H1 (cell line): ENCODE data around the gene PDLIM4. TPM values are rescaled to one million over a fixed set of nuclear protein-coding genes. Genes with fewer than 3 reads are reported as not detected.

Source experiments
- CTCF ChIA-PET: fragments of 300-600 bp; sonication (Branson Sonifier 250); formaldehyde crosslinking; loops from one replicate; lab custom pipeline; 2021; ENCODE audit not compliant: partially characterized antibody; lab: Charles Lee
- POLR2A ChIA-PET: fragments of 300-600 bp; sonication (Branson Sonifier 250); formaldehyde crosslinking; loops from one replicate; lab custom pipeline; 2021; ENCODE audit warnings: inconsistent platforms; ENCODE audit not compliant: partially characterized antibody; lab: Charles Lee
- DNase-seq, 2 experiments: peaks; one replicate each; pipeline versions ENCODE4 v3.0.0 to v3.0.0-alpha.2; 2010 to 2022; ENCODE audit warnings: low spot score in 2 of 2, low read depth in 1 of 2, mixed read lengths in 1 of 2
- FAIRE-seq: peaks from 2 replicates; lab custom pipeline; 2011; peaks lifted over from hg19 to GRCh38; lab: Jason Lieb, UNC
- H2AFZ ChIP-seq: 2 replicates; pipeline ENCODE4 v1.8.1; 2012; ENCODE audit warnings: low read length, inconsistent platforms
- H2AK5ac ChIP-seq: 2 replicates; pipeline ENCODE4 v1.6.1; 2013; ENCODE audit warnings: low read depth, low read length
- H2BK120ac ChIP-seq: replicated peaks from 2 replicates; pipeline ENCODE3; 2013; ENCODE audit warnings: low read depth, low read length, inconsistent platforms
- H2BK12ac ChIP-seq: 2 replicates; pipeline ENCODE4 v1.6.1; 2013; ENCODE audit warnings: low read depth, low read length
- H2BK15ac ChIP-seq: 2 replicates; pipeline ENCODE4 v1.6.1; 2013; ENCODE audit warnings: low read length
- H2BK20ac ChIP-seq: 2 replicates; pipeline ENCODE4 v1.6.1; 2013; ENCODE audit warnings: low read length
- H2BK5ac ChIP-seq: 2 replicates; pipeline ENCODE4 v1.6.1; 2013; ENCODE audit warnings: low read depth, low read length
- H3K14ac ChIP-seq: 2 replicates; pipeline ENCODE4 v1.6.1; 2013; ENCODE audit warnings: inconsistent platforms; ENCODE audit not compliant: insufficient read length
- H3K18ac ChIP-seq: 2 replicates; pipeline ENCODE4 v1.6.1; 2013; ENCODE audit warnings: low read length; ENCODE audit errors: extremely low read depth
- H3K23ac ChIP-seq: 2 replicates; pipeline ENCODE4 v1.6.1; 2013; ENCODE audit warnings: inconsistent platforms; ENCODE audit not compliant: insufficient read length
- H3K23me2 ChIP-seq: 2 replicates; pipeline ENCODE4 v1.6.1; 2013; ENCODE audit warnings: low read depth, low read length
- H3K27ac ChIP-seq: 2 replicates; pipeline ENCODE4 v1.6.1; 2011; ENCODE audit warnings: low read depth, low read length, inconsistent platforms
- H3K27me3 ChIP-seq, 4 experiments: replicated peaks in 1 of 4; 1 replicate in 1 of 4; 2 replicates in 3 of 4; pipeline versions ENCODE4 v1.6.1 to v1.8.1; 2011 to 2013; ENCODE audit warnings: low read length in 3 of 4, mild to moderate bottlenecking in 3 of 4, inconsistent platforms in 2 of 4, mixed read lengths in 2 of 4, moderate library complexity in 1 of 4; ENCODE audit not compliant: control insufficient read depth in 3 of 4, insufficient read depth in 3 of 4; ENCODE audit errors: extremely low read depth in 1 of 4
- H3K36me3 ChIP-seq, 4 experiments: 2 replicates each; pipeline versions ENCODE4 v1.6.1 to v1.8.1; 2011 to 2013; ENCODE audit warnings: mild to moderate bottlenecking in 4 of 4, low read length in 3 of 4, moderate library complexity in 2 of 4, control low read depth in 1 of 4, inconsistent platforms in 1 of 4; ENCODE audit not compliant: insufficient read depth in 4 of 4, control insufficient read depth in 2 of 4
- H3K4ac ChIP-seq: replicated peaks from 2 replicates; pipeline ENCODE3; 2013; ENCODE audit warnings: low read length, low read depth, mixed read lengths, inconsistent platforms; ENCODE audit not compliant: insufficient read length
- H3K4me1 ChIP-seq, 4 experiments: replicated peaks in 1 of 4; 1 replicate in 1 of 4; 2 replicates in 3 of 4; pipeline versions ENCODE4 v1.6.1 to v1.8.1; 2011 to 2013; ENCODE audit warnings: low read length in 3 of 4, inconsistent platforms in 2 of 4, mixed read lengths in 1 of 4; ENCODE audit not compliant: insufficient read depth in 4 of 4, control insufficient read depth in 3 of 4
- H3K4me2 ChIP-seq, 2 experiments: 2 replicates each; pipeline versions ENCODE4 v1.6.1 to v1.8.1; 2011 to 2013; ENCODE audit warnings: low read depth in 2 of 2, low read length in 2 of 2, control low read depth in 1 of 2, inconsistent platforms in 1 of 2, mild to moderate bottlenecking in 1 of 2; ENCODE audit not compliant: insufficient read depth in 1 of 2
- H3K4me3 ChIP-seq, 4 experiments: fragments of 200-600, 300-600 bp in 1 of 4; sonication (generic), shearing (Covaris generic), sonication (Bioruptor Twin) in 1 of 4; 2 replicates each; pipeline versions ENCODE4 v1.5.1 to v1.8.1; 2011 to 2016; ENCODE audit warnings: low read length in 4 of 4, low read depth in 3 of 4, control low read depth in 2 of 4, inconsistent platforms in 2 of 4, mild to moderate bottlenecking in 2 of 4, mixed read lengths in 1 of 4, moderate library complexity in 1 of 4; ENCODE audit not compliant: insufficient read depth in 2 of 4; ENCODE audit errors: extremely low read depth in 1 of 4
- H3K56ac ChIP-seq: replicated peaks from 2 replicates; pipeline ENCODE3; 2013; ENCODE audit warnings: low read depth, mild to moderate bottlenecking, mixed read lengths, low read length, inconsistent platforms; ENCODE audit not compliant: insufficient read length
- H3K79me1 ChIP-seq: 2 replicates; pipeline ENCODE4 v1.6.1; 2013; ENCODE audit warnings: low read depth, low read length, control low read depth
- H3K79me2 ChIP-seq, 2 experiments: 2 replicates each; pipeline versions ENCODE4 v1.6.1 to v1.8.1; 2012 to 2013; ENCODE audit warnings: low read length in 2 of 2, mild to moderate bottlenecking in 2 of 2, inconsistent platforms in 1 of 2; ENCODE audit not compliant: insufficient read depth in 2 of 2, control insufficient read depth in 1 of 2
- H3K9ac ChIP-seq, 4 experiments: replicated peaks in 1 of 4; 1 replicate in 1 of 4; 2 replicates in 3 of 4; pipeline versions ENCODE4 v1.6.1 to v1.8.1; 2011 to 2013; ENCODE audit warnings: low read depth in 3 of 4, low read length in 3 of 4, control low read depth in 2 of 4, mild to moderate bottlenecking in 2 of 4, moderate library complexity in 2 of 4, inconsistent platforms in 1 of 4; ENCODE audit errors: extremely low read depth in 1 of 4
- H3K9me3 ChIP-seq, 2 experiments: 2 replicates each; pipeline versions ENCODE4 v1.6.1 to v1.8.1; 2012 to 2013; ENCODE audit warnings: mild to moderate bottlenecking in 2 of 2, moderate library complexity in 2 of 2, control low read depth in 1 of 2, inconsistent platforms in 1 of 2, low read depth in 1 of 2, low read length in 1 of 2, mixed read lengths in 1 of 2; ENCODE audit not compliant: insufficient read depth in 2 of 2
- H4K20me1 ChIP-seq, 2 experiments: replicated peaks in 1 of 2; 2 replicates each; pipeline versions ENCODE3 to v1.8.1; 2011 to 2013; ENCODE audit warnings: inconsistent platforms in 2 of 2, low read length in 2 of 2, mild to moderate bottlenecking in 1 of 2; ENCODE audit not compliant: insufficient read depth in 2 of 2, control insufficient read depth in 1 of 2
- H4K5ac ChIP-seq: 2 replicates; pipeline ENCODE4 v1.6.1; 2013; ENCODE audit warnings: low read length, low read depth, mixed read lengths, inconsistent platforms; ENCODE audit not compliant: insufficient read length
- H4K8ac ChIP-seq: 2 replicates; pipeline ENCODE4 v1.8.0; 2013; ENCODE audit warnings: mild to moderate bottlenecking, moderate library complexity, low read length, inconsistent platforms; ENCODE audit not compliant: insufficient read depth; ENCODE audit errors: extremely low read depth
- H4K91ac ChIP-seq: replicated peaks from 2 replicates; pipeline ENCODE3; 2013; ENCODE audit warnings: low read length, mixed read lengths, inconsistent platforms; ENCODE audit not compliant: insufficient read length
- CBX8 ChIP-seq: fragments of 300-800, 300-1000 bp; sonication (generic); IDR thresholded peaks from 2 replicates; pipeline ENCODE4 v1.7.1; 2016; ENCODE audit warnings: low read depth, low read length, borderline replicate concordance
- CHD2 ChIP-seq: IDR thresholded peaks from 2 replicates; pipeline ENCODE4 v1.6.1; 2012; ENCODE audit warnings: low read length, improper control_type of control experiment
- JUND ChIP-seq: IDR thresholded peaks from 2 replicates; pipeline ENCODE4 v1.6.1; 2011; ENCODE audit warnings: mild to moderate bottlenecking, improper control_type of control experiment, low read length
- NANOG ChIP-seq: IDR thresholded peaks from 2 replicates; pipeline ENCODE4 v1.6.1; 2011; ENCODE audit warnings: low read length, low read depth, mild to moderate bottlenecking, inconsistent platforms; ENCODE audit not compliant: insufficient read depth, poor library complexity, severe bottlenecking
- POU5F1 ChIP-seq: IDR thresholded peaks from 2 replicates; pipeline ENCODE4 v1.6.1; 2011; ENCODE audit warnings: low read depth, mild to moderate bottlenecking, low read length, moderate library complexity
- RBBP5 ChIP-seq: IDR thresholded peaks from 2 replicates; pipeline ENCODE4 v1.7.1; 2012; ENCODE audit warnings: low read depth, mild to moderate bottlenecking, inconsistent platforms, low read length, moderate library complexity, borderline replicate concordance
- SP2 ChIP-seq: IDR thresholded peaks from 2 replicates; pipeline ENCODE4 v1.6.1; 2012; ENCODE audit warnings: mild to moderate bottlenecking, low read length, inconsistent platforms
- WGBS, 2 experiments: shearing (Covaris generic) in 1 of 2; methylation state at CpG; one replicate each; pipeline versions ENCODE4 v1.1.6 to v1.1.7; 2013 to 2015; ENCODE audit warnings: low lambda C conversion rate in 2 of 2, mixed read lengths in 2 of 2, inconsistent platforms in 1 of 2, low coverage in 1 of 2, missing lambda C conversion rate in 1 of 2; ENCODE audit not compliant: insufficient replicate concordance in 2 of 2, insufficient coverage in 1 of 2, insufficient read length in 1 of 2; ENCODE audit errors: extremely low coverage in 1 of 2, missing lambda C conversion rate in 1 of 2; 5-methylcytosine and 5-hydroxymethylcytosine counted together
- polyA plus RNA-seq, 7 experiments: library from polyadenylated mRNA; depleted of rRNA in 3 of 7; stranded (reverse) in 5 of 7; unstranded in 2 of 7; fragments of >200 nt in 5 of 7; fragments of 200-250 nt in 2 of 7; gene quantifications; 1 replicate in 5 of 7; 2 replicates in 1 of 7; 4 replicates in 1 of 7; pipeline versions ENCODE4 v1.2.1 to v1.2.3, GENCODE V29; 2011 to 2013; ENCODE audit warnings: missing spikeins in 2 of 7, mixed read lengths in 2 of 7
- total RNA-seq: library from RNA; stranded (reverse); fragmentation: NEBNext Ultra II Directional; extraction: Animal tissue kit (Norgen Biotek cat#: 25700); gene quantifications from 2 replicates; pipeline ENCODE4 v1.2.1, GENCODE V29; 2021

Gene PDLIM4
- total and polyA plus RNA-seq, 2 of the 8 experiments (the other 6 are each of a cell fraction or from before 2014, with no cell fraction given) = 10.7 to 29.1 TPM

DNA sequence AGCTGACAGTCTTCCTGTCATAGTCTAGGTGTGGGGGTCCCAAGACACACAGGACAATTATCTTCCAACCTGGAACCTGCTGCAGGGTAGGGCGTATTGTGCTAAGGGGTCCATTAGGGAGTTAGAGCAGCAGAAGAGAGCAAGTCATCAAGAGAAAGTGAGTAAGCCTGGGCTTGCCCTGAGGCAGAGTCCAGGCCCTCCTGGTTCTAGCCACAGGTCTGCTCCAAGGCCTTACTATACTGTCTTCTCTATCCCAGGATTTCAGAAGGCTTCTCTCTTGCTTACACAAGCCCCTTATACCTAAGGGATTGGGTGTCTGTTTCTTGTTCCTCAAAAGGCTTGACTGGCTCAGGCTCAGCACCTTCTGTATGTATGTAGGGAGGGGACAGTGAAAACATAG lies 37.5 kb upstream of the PDLIM4 start:
- H2BK20ac ChIP-seq = no peak overlapping the region
- no peak overlapping the region for H4K8ac ChIP-seq
- H3K4me1 ChIP-seq = no peaks in the 10 kb centered on the region; a peak in 1 of 7 replicates
- H3K79me2 ChIP-seq = no peaks in the 10 kb centered on the region
- DNase-seq (no peak), FAIRE-seq (no peak)
- POLR2A ChIA-PET = no interaction called here
- no peak overlapping the region for H3K4ac ChIP-seq
- H4K5ac ChIP-seq = no peak overlapping the region
- no peak overlapping the region for H2BK5ac ChIP-seq
- H3K56ac ChIP-seq = no peak overlapping the region
- WGBS, 2 experiments = 73% methylated on average over 1 of the region's 1 CpG; no CpG with 5 or more reads in 1 of the 2 experiments
- H3K4me3 ChIP-seq = no peak overlapping the region
- H3K14ac ChIP-seq = no peak overlapping the region
- TF ChIP-seq CHD2 (no peak), NANOG (no peak), POU5F1 (no peak), CBX8 (no peak), SP2 (no peak), RBBP5 (no peak), JUND (no peak)
- H3K9ac ChIP-seq = no peak overlapping the region
- no peaks in the 10 kb centered on the region for H3K36me3 ChIP-seq
- no peaks in the 10 kb centered on the region for H3K9me3 ChIP-seq
- no peak overlapping the region for H2BK120ac ChIP-seq
- no peak overlapping the region for H2BK12ac ChIP-seq
- no peak overlapping the region for H3K23ac ChIP-seq
- H4K20me1 ChIP-seq = peaks cover 0 to 1% of the 10 kb centered on the region in 2 experiments
- H4K91ac ChIP-seq = no peak overlapping the region
- H2AK5ac ChIP-seq = no peak overlapping the region
- H3K27me3 ChIP-seq = no peaks in the 10 kb centered on the region; a peak in 1 of 7 replicates
- H3K27ac ChIP-seq = no peak overlapping the region
- CTCF ChIA-PET = interaction anchor here (0.9 to 1.2 kb wide), 3 partner anchors 10 to 52 kb away, joined by 3 to 4 read pairs (median 3); no protein-coding TSS in a partner anchor
- H3K23me2 ChIP-seq = no peaks in the 10 kb centered on the region
- H2BK15ac ChIP-seq = no peak overlapping the region
- H2AFZ ChIP-seq = no peak overlapping the region
- H3K79me1 ChIP-seq = no peaks in the 10 kb centered on the region; the same call in 1 of the 2 replicates
- no peak overlapping the region for H3K18ac ChIP-seq
- H3K4me2 ChIP-seq = no peak overlapping the region
